B cell (primary cell): Measurements from ENCODE around the gene ATP1B4.

Experiments
- CTCF ChIP-seq: fragments of 200-600 bp; IDR thresholded peaks from one replicate; pipeline ENCODE4 v1.8.0; 2022; ENCODE audit warnings: antibody characterized with exemption, mild to moderate bottlenecking
- EZH2 ChIP-seq: IDR thresholded peaks from 2 replicates; pipeline ENCODE4 v1.6.1; 2012; ENCODE audit warnings: borderline replicate concordance, low read depth, mild to moderate bottlenecking, moderate library complexity, low read length; ENCODE audit not compliant: insufficient read depth, poor library complexity, severe bottlenecking

DNA sequence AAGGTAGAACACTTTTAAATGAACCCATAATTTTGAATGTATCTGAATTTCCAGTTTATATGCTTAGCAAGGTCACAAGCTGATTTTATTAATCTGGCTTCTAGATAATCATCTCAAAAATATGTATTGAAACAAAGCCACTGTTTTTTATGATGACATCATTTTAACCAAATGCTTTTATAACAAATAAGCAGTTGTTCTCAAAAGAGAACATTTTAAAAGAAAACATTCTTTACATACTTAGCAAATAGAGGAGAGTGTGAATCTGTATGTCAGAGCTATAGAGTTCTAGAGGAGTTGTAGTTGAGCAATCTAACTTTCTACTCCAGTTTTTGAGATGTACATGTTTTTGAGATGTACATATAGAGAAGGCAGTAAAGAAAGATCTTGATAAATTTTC lies 64.7 kb downstream of the ATP1B4 start:
- TF ChIP-seq CTCF, result no peak
- TF ChIP-seq EZH2, result no peak
